ENCODE measurements around the gene NUDT1. TPM values are rescaled to one million over a fixed set of nuclear protein-coding genes. Genes with fewer than 3 reads are reported as not detected.

NUDT1 gene
- total RNA-seq, 3 donors from 2014 or later, result 6.8 to 20.3 (median 12.4) TPM

DNA sequence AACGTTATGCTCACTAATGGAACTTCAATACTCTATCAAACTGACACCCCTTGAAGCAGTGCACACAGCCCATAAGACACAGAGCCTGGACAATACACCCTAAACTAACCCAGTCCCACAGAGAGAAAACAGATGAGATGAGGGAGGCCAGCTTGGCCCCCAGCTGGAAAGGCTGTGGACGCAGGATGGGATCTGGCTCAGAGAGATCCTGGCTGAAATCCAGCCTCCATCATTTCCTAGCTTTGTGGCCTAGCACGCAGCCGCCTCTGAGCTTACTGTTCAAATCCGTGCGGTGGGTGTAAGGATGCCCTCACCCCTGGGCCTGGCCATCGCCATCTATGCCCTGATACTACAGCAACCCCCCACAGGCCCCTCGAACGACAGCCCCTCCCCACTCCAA lies 39.5 kb downstream of the NUDT1 start:
- H3K9me3 ChIP-seq, result no peaks in the 10 kb centered on the region
- TF ChIP-seq, protein P1, sequence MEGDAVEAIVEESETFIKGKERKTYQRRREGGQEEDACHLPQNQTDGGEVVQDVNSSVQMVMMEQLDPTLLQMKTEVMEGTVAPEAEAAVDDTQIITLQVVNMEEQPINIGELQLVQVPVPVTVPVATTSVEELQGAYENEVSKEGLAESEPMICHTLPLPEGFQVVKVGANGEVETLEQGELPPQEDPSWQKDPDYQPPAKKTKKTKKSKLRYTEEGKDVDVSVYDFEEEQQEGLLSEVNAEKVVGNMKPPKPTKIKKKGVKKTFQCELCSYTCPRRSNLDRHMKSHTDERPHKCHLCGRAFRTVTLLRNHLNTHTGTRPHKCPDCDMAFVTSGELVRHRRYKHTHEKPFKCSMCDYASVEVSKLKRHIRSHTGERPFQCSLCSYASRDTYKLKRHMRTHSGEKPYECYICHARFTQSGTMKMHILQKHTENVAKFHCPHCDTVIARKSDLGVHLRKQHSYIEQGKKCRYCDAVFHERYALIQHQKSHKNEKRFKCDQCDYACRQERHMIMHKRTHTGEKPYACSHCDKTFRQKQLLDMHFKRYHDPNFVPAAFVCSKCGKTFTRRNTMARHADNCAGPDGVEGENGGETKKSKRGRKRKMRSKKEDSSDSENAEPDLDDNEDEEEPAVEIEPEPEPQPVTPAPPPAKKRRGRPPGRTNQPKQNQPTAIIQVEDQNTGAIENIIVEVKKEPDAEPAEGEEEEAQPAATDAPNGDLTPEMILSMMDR (IDR thresholded peaks at IDR 0.05), result no peak
- no peak for ATAC-seq
- no peaks in the 10 kb centered on the region for H3K36me3 ChIP-seq (ENCODE audit: low read depth)
- intact Hi-C loops (cut with DNase I, micrococcal nuclease), result no loop called here
- DNase-seq, result peak in 1 of 3 donors; percentile 20
- no peaks in the 10 kb centered on the region for H3K4me1 ChIP-seq (ENCODE audit: low read depth)
- H3K4me3 ChIP-seq, result no peak overlapping the region

DNA sequence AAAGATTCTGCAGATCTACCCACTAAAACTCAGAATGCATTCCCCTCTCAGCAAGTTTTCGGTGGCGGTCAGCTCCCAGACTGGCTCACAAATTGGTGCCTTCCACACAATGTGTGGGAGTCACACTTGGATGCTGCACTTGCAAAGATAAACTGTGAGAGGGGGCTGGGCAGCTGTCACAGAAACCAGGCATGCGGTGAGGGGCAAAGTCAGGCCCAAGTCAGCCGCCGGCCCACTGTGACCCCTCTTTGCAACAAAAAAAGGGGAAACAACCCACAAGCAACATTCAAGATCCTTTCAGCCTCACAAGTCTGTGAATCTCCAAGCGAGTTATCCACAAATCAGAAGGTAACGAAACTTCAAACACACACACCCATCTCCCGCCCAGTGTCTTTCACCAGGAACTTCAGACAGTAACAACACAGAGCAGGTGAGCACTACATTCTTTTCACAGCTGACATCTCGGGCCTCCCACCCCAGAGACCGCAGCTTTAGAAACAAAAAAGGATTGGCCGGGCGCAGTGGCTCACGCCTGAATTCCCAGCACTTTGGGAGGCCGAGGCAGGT lies 40.2 kb downstream of the NUDT1 start:
- no peaks in the 10 kb centered on the region for H3K9me3 ChIP-seq
- no peak for DNase-seq
- intact Hi-C loops (cut with DNase I, micrococcal nuclease), result no loop called here
- ATAC-seq, result no peak
- no peak overlapping the region for H3K4me3 ChIP-seq
- H3K4me1 ChIP-seq (ENCODE audit: low read depth), result no peaks in the 10 kb centered on the region
- TF ChIP-seq, protein P1 (IDR thresholded peaks at IDR 0.05), result no peak
- no peaks in the 10 kb centered on the region for H3K36me3 ChIP-seq (ENCODE audit: low read depth)

DNA sequence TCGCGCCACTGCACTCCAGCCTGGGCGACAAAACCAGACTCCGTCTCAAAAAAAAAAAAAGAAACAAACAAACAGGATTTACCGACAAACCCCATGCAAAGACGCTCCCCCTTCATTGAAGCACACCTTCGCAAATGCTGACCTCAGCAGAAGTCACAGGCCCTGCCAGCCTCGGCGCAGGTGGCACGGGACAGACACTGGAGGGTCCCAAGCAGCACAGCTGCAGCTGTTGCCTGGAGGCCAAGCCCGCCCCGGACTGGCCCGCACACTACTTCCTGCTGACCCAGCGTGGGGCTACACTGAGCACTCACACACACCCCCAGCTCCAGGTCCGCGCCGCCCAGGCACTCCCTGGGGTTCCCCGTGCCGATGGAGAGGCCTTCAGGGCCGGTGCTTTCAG lies 41.0 kb downstream of the NUDT1 start:
- H3K4me3 ChIP-seq, result no peak overlapping the region
- intact Hi-C loops (cut with DNase I, micrococcal nuclease), result no loop called here
- no peaks in the 10 kb centered on the region for H3K36me3 ChIP-seq (ENCODE audit: low read depth)
- ATAC-seq (no peak), DNase-seq (no peak)
- no peaks in the 10 kb centered on the region for H3K9me3 ChIP-seq
- TF ChIP-seq, protein P1 (IDR thresholded peaks at IDR 0.05), result no peak
- no peaks in the 10 kb centered on the region for H3K4me1 ChIP-seq (ENCODE audit: low read depth)

DNA sequence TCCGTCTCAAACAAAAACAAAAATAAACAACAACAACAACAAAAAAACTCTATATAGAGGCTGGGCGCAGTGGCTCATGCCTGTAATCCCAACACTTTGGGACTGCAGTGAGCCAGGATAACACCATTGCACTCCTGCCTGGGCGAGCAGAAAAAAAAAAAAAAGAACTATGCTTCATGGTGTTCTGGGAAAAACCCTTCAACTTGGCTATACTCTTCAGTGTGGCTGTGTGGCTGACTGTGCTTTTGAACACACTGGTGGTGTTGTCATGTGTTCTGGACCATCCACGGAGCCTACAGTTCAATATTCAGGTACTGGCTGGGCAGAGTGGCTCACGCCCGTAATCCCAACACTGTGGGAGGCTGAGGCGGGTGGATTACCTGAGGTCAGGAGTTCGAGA lies 45.7 kb downstream of the NUDT1 start:
- DNase-seq, result no peak
- Histone ChIP-seq H3K36me3 (ENCODE audit: low read depth) (no peaks in the 10 kb centered on the region), H3K9me3 (no peaks in the 10 kb centered on the region), H3K4me1 (ENCODE audit: low read depth) (no peaks in the 10 kb centered on the region), H3K4me3 (no peak overlapping the region)
- intact Hi-C loops (cut with DNase I, micrococcal nuclease), result no loop called here
- TF ChIP-seq, protein P1 (IDR thresholded peaks at IDR 0.05), result no peak
- ATAC-seq, result no peak

DNA sequence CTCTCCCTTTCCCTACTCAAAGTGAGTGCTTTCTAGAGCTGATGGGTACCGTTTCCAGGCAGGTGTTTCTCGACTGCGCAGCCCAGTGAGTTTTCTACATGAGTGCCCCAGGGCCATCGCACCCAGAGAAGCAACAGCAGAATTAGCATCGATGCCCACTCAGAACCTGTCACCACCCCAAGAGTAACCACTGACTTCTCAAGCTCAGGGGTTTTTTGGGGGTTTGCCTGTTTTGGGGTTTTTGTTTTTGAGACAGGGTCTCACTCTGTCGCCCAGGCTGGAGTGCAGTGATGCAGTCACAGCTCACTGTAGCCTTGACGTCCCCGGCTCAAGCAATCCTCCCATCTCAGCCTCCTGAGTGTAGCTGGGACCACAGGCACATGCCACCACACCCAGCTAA lies 46.5 kb downstream of the NUDT1 start:
- TF ChIP-seq, protein P1 (IDR thresholded peaks at IDR 0.05), result no peak
- no peaks in the 10 kb centered on the region for H3K36me3 ChIP-seq (ENCODE audit: low read depth)
- no peaks in the 10 kb centered on the region for H3K9me3 ChIP-seq
- no peak overlapping the region for H3K4me3 ChIP-seq
- H3K4me1 ChIP-seq (ENCODE audit: low read depth), result no peaks in the 10 kb centered on the region
- intact Hi-C loops (cut with DNase I, micrococcal nuclease), result no loop called here
- DNase-seq (no peak), ATAC-seq (no peak)

DNA sequence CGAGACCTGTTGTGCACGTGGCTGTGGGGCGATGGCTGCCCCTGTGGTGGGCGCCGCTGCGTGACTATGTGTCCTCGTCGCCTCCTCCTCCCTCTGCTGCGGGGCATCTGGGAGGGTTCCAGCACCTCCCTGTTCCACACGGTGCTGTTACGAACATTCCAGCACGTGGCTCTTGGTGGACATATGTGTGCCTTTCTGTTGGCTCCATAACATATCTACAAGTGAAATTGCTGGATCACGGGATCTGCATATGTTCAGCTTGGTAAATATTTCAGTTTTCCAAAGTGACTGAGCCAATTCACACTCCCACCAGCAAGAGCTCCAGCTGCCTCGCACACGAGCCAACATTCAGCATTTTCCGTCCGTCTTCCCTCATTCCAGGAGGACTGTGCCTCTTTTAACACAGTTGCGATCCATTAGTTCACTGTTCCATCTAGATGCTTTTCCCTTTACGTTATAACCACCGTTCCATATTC lies 47.1 kb downstream of the NUDT1 start:
- Histone ChIP-seq H3K4me3 (no peak overlapping the region), H3K9me3 (no peaks in the 10 kb centered on the region), H3K36me3 (ENCODE audit: low read depth) (no peaks in the 10 kb centered on the region), H3K4me1 (ENCODE audit: low read depth) (no peaks in the 10 kb centered on the region)
- TF ChIP-seq, protein P1 (IDR thresholded peaks at IDR 0.05), result no peak
- intact Hi-C loops (cut with DNase I, micrococcal nuclease), result no loop called here
- no peak for DNase-seq
- ATAC-seq, result no peak
